Fibroblast of pulmonary artery (primary cell): ENCODE results near the gene ZNF490.
A peak's percentile ranks its signal among the peaks of the same experiment; 100 is the strongest.

Experiments used
- DNase-seq: peaks from one replicate; pipeline ENCODE4 v3.0.0-alpha.2; 2010; ENCODE audit warnings: low read depth
- H3K4me3 ChIP-seq: replicated peaks from 2 replicates; pipeline ENCODE4 v1.5.1; 2011; ENCODE audit warnings: low read depth, mild to moderate bottlenecking, control low read depth, low read length, moderate library complexity
- TF ChIP-seq, protein P1 (sequence below): IDR thresholded peaks from 2 replicates; pipeline ENCODE4 v1.5.1; 2011; ENCODE audit warnings: mild to moderate bottlenecking, control low read depth, low read length, inconsistent platforms; ENCODE audit errors: missing control alignments

ZNF490 gene

DNA sequence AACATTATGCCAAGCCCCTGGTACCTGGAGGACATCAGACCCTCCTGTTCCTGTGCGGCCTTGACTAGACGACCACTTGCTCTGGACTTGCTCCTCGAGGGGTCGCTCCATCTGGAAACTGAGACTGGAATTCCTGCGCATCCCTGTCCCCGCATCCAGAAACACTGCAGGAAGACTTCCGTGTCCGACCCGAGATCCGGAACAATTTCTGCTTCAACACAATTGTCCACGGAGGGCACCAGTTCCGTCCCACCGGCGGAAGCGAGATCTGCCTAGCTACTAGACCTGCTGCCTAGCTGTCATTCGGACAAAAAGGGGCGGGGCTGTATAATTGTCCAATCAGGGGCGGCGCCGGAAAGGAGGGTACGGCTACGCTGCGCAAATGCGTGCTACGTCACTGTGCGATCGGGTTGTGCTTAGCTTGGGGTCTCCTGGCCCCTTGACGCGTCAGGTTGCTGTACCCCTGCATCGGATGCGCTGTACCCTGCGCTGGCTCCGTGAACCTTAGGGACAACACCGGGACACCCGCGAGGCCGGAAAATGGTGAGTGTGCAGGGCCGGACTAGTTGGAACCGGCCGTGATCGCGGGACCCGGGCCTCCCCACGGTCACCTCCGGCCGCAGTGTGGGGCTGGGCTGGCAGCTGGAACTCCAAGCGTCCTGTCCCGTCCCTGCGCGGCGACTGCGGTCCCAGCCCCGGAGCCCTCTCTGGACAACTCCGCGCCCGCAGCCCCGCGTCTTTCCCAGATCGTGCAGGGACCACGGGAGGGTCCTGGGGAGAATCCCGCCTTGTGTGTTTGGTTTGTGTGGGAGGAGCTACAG, at the start of gene ZNF490, which contains the start of gene ZNF791:
Gene ZNF490, minus strand, starts transcription at position 274 of the 821 bp plus-strand sequence. Its CDS starts 133 bp downstream, at position 141.
Gene ZNF791, plus strand, starts transcription at position 381 of the 821 bp plus-strand sequence. Its CDS starts 160 bp downstream, at position 541.
- peak; percentile 98 for DNase-seq
- H3K4me3 ChIP-seq: peak within 1 kb of the TSS; percentile 100
- TF ChIP-seq, protein P1, sequence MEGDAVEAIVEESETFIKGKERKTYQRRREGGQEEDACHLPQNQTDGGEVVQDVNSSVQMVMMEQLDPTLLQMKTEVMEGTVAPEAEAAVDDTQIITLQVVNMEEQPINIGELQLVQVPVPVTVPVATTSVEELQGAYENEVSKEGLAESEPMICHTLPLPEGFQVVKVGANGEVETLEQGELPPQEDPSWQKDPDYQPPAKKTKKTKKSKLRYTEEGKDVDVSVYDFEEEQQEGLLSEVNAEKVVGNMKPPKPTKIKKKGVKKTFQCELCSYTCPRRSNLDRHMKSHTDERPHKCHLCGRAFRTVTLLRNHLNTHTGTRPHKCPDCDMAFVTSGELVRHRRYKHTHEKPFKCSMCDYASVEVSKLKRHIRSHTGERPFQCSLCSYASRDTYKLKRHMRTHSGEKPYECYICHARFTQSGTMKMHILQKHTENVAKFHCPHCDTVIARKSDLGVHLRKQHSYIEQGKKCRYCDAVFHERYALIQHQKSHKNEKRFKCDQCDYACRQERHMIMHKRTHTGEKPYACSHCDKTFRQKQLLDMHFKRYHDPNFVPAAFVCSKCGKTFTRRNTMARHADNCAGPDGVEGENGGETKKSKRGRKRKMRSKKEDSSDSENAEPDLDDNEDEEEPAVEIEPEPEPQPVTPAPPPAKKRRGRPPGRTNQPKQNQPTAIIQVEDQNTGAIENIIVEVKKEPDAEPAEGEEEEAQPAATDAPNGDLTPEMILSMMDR: no peak

DNA sequence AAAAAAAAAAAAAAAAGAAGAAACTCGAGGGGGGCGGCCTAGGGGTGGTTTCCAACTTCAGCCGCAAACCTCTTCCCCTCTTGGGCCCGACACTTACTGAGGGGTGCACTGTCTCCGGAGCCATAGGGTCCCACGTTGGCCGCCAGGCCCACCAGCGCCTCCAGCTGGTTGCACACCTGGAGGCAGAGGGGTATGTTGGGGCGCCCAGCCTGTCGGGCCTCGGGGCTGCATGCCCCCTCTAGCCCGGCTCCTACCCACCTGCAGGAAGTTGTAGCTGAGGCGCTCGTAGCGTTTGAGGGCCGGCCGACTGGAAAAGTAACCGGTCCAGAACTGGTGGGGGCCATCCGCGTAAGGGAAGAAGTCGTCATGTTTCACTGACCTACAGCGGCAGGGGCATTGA, 47.4 kb upstream of the ZNF490 start:
- no peak for DNase-seq
- TF ChIP-seq, protein P1: no peak
- H3K4me3 ChIP-seq: no peak overlapping the region

DNA sequence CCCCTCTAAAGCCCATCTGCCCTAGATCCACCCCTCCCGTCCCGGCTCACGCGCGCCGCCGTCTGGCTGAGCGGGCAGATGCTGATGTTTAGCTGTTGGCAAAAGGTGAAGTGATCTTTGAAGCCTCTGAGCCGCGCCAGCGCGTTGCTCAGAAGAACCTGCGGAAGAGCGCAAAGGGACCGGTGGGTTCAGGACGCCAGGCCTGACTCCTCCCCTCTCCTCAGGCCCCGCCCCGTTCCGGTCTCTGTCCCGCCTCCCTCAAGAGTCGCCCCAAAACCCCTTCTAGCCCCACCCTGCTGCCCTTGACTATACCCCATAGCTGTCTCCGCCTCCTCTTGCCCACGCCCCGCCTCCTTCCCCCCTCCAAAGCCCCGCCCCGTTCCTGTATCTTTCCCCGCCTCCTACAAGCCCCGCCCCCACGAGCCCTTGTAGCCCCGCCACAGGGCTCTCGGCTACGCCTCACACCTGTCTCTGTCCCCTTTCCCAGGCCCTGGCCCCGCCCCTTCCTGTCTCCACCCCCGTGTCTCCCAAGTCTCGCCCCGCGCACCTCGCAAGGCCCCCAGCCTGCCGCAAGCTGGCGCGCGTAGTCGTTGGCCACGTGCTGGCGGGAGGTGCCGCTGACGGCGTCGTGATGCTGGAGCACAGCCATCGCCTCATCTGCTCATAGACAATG, 46.4 kb upstream of the ZNF490 start:
- TF ChIP-seq, protein P1: no peak
- no peak overlapping the region for H3K4me3 ChIP-seq
- no peak for DNase-seq

DNA sequence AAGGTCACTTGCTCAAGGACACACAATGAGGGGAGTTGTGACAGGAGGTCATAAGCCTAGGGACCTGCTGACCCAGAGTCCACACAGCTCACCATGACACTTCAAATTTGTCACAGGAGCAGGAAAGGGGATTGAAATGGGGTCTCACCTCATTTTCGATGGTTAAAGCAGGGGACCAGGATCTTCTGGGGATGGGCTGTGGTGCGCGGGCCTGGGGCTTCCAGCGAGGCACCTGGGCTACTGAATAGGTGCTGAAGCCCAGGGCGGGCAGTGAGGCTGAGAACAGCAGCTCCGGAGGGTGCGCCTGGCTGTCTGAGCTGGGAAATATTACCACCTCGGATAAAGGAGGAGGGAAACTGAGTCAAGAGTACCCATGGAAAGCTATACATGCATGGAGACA, 44.9 kb upstream of the ZNF490 start:
- TF ChIP-seq, protein P1: no peak
- H3K4me3 ChIP-seq: no peak overlapping the region
- no peak for DNase-seq

DNA sequence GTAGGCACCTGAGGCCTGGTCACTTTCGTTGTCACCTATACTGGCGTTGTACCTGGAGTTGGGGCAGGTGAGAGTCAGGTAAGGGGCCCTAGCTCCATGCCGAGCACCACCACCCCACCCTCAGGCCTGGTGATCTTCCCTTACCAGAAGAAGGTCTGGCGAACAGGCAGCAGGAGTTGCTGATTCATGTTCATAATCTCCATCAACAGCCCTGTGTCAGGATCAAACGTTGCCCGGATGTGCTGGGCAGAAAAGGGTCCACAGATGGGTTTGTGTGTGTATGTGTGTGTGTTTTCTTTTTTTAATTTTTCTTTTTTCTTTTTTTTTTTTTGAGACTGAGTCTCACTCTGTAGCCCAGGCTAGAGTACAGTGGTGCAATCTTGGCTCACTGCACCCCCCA, 41.6 kb upstream of the ZNF490 start:
- H3K4me3 ChIP-seq: no peak overlapping the region
- DNase-seq: no peak
- TF ChIP-seq, protein P1: no peak

DNA sequence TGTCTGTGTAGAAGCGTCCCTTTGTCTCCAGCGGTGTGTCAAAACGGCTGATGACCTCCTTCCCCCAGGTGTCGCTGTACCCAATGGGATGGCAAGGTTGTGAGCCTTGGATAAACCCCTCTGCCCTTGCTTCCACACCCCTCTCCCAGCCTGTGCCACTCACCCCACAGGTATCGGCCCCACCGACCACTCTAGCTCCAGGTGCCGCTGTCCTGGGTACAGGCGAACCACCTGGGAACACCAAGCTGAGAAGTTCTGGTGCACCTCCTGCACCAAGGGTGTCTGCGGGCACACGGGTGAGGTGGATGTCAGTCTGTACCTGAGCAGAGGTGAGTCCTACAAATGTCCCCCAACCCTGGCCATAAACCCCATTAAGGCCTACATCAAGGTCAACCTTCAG, 39.3 kb upstream of the ZNF490 start:
- TF ChIP-seq, protein P1: no peak
- no peak overlapping the region for H3K4me3 ChIP-seq
- no peak for DNase-seq
